Activated CD8-positive, alpha-beta T cell treated with anti-CD3 and anti-CD28 coated beads, Interleukin-2, amount 10 ng/mL, durations not matched to agents 7 days and 5 days (primary cell): Measurements from ENCODE around the gene RASL11B. TPM values are rescaled to one million over a fixed set of nuclear protein-coding genes. Genes with fewer than 3 reads are reported as not detected.

Experiments
- ATAC-seq: fragments of 150-1000 bp; cut with Tn5 transposase; one replicate; pipeline ENCODE4 v1.10.0; 2021; ENCODE audit warnings: moderate library complexity
- CTCF ChIA-PET: fragments of 350-600 bp; sonication (Branson Sonifier 250); formaldehyde crosslinking; loops from one replicate; lab custom pipeline; 2021; ENCODE audit warnings: antibody characterized with exemption; lab: Charles Lee
- POLR2A ChIA-PET: fragments of 350-600 bp; sonication (Branson Sonifier 250); formaldehyde crosslinking; loops from one replicate; lab custom pipeline; 2021; ENCODE audit warnings: antibody characterized with exemption; lab: Charles Lee
- DNase-seq: peaks from one replicate; pipeline ENCODE4 v3.0.0-alpha.2; 2020
- H3K27ac Mint-ChIP-seq: one replicate; pipeline ENCODE4 v1.8.0; 2021; ENCODE audit warnings: mild to moderate bottlenecking, mixed read lengths
- H3K27me3 Mint-ChIP-seq: one replicate; pipeline ENCODE4 v1.8.0; 2021; ENCODE audit warnings: low read depth, mixed read lengths
- H3K36me3 Mint-ChIP-seq: one replicate; pipeline ENCODE4 v1.8.0; 2021; ENCODE audit warnings: low read depth, mixed read lengths
- H3K4me1 Mint-ChIP-seq: one replicate; pipeline ENCODE4 v1.8.0; 2021; ENCODE audit warnings: low read depth, mixed read lengths
- H3K4me3 Mint-ChIP-seq: one replicate; pipeline ENCODE4 v1.8.0; 2021; ENCODE audit warnings: mild to moderate bottlenecking, mixed read lengths
- H3K9me3 Mint-ChIP-seq: one replicate; pipeline ENCODE4 v1.8.0; 2022; ENCODE audit warnings: mixed read lengths; ENCODE audit not compliant: insufficient read depth
- total RNA-seq, 2 experiments: library from RNA; stranded (reverse); gene quantifications; one replicate each; pipeline ENCODE4 v1.2.3, GENCODE V29; 2021

The RASL11B gene
- total RNA-seq, 2 experiments from 2014 or later = 0.13 TPM; not detected in 1

- POLR2A ChIA-PET = interaction anchor here (0.8 kb wide), 1 partner anchor 152 kb away, joined by 3 read pairs; no protein-coding TSS in a partner anchor
- DNase-seq = no peak
- peaks cover 22% of the 10 kb centered on the region for H3K27me3 Mint-ChIP-seq
- CTCF ChIA-PET = no interaction called here
- H3K36me3 Mint-ChIP-seq = no peaks in the 10 kb centered on the region
- no peak overlapping the region for H3K4me3 Mint-ChIP-seq
- peaks cover 6% of the 10 kb centered on the region for H3K4me1 Mint-ChIP-seq
- H3K9me3 Mint-ChIP-seq = no peaks in the 10 kb centered on the region
- H3K27ac Mint-ChIP-seq = no peak overlapping the region
- ATAC-seq = no peak
Observed at GRCh38 chr4:52865300-52865699, 3.2 kb downstream of the RASL11B start.

DNA sequence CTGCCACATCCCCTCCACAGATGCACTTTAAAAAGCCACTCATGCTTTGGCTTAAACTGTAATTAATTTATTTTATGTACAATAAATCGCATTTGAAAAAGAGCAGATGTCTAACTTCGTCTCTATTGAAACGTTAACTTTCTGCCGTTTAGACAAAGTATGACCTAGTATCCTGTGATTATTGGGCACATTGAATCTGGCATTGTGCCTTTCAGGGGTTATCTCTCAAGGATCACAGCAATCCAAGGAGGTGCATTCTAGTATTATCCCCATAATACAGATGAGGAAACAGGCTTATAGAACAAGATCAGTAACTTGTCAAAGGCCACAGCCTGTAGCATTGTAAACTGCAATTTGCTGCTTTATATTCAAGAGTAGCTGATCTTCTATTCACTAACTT is 4.6 kb downstream of the RASL11B start:
- ATAC-seq (no peak), DNase-seq (no peak)
- Mint-ChIP-seq H3K4me3 (no peak overlapping the region), H3K27ac (no peak overlapping the region), H3K27me3 (peaks cover 10% of the 10 kb centered on the region), H3K9me3 (no peaks in the 10 kb centered on the region), H3K36me3 (peaks cover 3% of the 10 kb centered on the region), H3K4me1 (peaks cover under 1% of the 10 kb centered on the region)
- POLR2A ChIA-PET = no interaction called here
- CTCF ChIA-PET = interaction anchor here (1.7 kb wide), 1 partner anchor 45 kb away, joined by 5 read pairs; no protein-coding TSS in a partner anchor

- POLR2A ChIA-PET = no interaction called here
- Mint-ChIP-seq H3K4me3 (no peak overlapping the region), H3K27ac (no peak overlapping the region), H3K27me3 (peaks cover 9% of the 10 kb centered on the region), H3K9me3 (no peaks in the 10 kb centered on the region), H3K36me3 (peaks cover 3% of the 10 kb centered on the region), H3K4me1 (no peaks in the 10 kb centered on the region)
- CTCF ChIA-PET = interaction anchor here (1.7 kb wide), 1 partner anchor 45 kb away, joined by 5 read pairs; no protein-coding TSS in a partner anchor
- ATAC-seq (no peak), DNase-seq (no peak)
Observed at GRCh38 chr4:52867163-52867562, 5.0 kb downstream of the RASL11B start.

DNA sequence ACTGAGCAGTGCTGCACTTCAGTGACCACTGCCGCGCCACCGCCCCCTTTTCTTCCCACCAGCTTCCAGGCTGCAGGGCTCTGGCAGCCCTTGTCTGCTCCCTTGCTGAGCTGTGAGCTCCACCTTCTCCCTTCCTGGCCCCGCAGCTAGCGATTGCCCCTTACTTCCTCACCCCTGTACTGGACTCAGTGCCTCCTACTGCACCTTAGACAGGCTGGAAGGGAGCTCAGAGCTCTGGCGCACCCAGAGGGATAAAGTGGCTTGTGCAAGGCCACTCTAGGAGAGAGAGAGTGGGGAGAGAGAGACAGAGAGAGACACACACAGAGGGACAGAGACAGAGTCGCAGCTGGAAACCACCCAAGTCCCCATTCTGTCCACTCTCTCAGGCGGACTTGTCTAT is 6.0 kb downstream of the RASL11B start:
- H3K27ac Mint-ChIP-seq = no peak overlapping the region
- no peak overlapping the region for H3K4me3 Mint-ChIP-seq
- H3K27me3 Mint-ChIP-seq = peaks cover 8% of the 10 kb centered on the region
- CTCF ChIA-PET = interaction anchor here (1.7 kb wide), 1 partner anchor 44 kb away, joined by 5 read pairs; no protein-coding TSS in a partner anchor
- ATAC-seq = no peak
- no peak for DNase-seq
- H3K9me3 Mint-ChIP-seq = no peaks in the 10 kb centered on the region
- no peaks in the 10 kb centered on the region for H3K4me1 Mint-ChIP-seq
- peaks cover 5% of the 10 kb centered on the region for H3K36me3 Mint-ChIP-seq
- POLR2A ChIA-PET = no interaction called here

DNA sequence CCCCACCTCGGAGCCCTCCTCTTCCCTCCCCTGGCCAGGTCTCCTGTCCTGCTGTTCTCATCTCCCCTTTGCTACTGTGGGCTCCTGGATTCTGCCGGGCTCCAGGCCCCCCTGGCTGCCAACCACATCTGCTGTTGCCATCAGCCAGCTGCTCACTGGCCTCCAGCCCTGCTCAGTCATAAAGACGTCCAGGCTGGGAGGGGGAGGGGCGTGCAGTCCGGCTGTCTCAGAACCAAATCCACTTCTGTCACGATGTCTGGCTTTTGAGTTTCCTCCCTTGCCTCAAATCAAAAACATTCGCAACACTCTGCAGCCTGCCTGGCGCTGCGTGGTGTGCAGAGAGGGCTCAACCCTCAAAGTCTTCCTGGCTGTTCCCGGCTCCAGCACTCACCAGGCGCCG is 7.1 kb downstream of the RASL11B start:
- Mint-ChIP-seq H3K36me3 (peaks cover 8% of the 10 kb centered on the region), H3K4me1 (no peaks in the 10 kb centered on the region), H3K4me3 (no peak overlapping the region), H3K27ac (no peak overlapping the region), H3K27me3 (peaks cover 2% of the 10 kb centered on the region), H3K9me3 (no peaks in the 10 kb centered on the region)
- ChIA-PET CTCF (no interaction called here), POLR2A (no interaction called here)
- ATAC-seq (no peak), DNase-seq (no peak)

- ATAC-seq = no peak
- no peaks in the 10 kb centered on the region for H3K9me3 Mint-ChIP-seq
- no peak overlapping the region for H3K27ac Mint-ChIP-seq
- H3K4me3 Mint-ChIP-seq = no peak overlapping the region
- CTCF ChIA-PET = no interaction called here
- POLR2A ChIA-PET = no interaction called here
- DNase-seq = no peak
- H3K4me1 Mint-ChIP-seq = no peaks in the 10 kb centered on the region
- peaks cover 8% of the 10 kb centered on the region for H3K36me3 Mint-ChIP-seq
- peaks cover 2% of the 10 kb centered on the region for H3K27me3 Mint-ChIP-seq
Observed at GRCh38 chr4:52869656-52870055, 7.5 kb downstream of the RASL11B start.

- Mint-ChIP-seq H3K27ac (no peak overlapping the region), H3K4me3 (no peak overlapping the region), H3K9me3 (no peaks in the 10 kb centered on the region), H3K36me3 (peaks cover 8% of the 10 kb centered on the region), H3K27me3 (no peaks in the 10 kb centered on the region), H3K4me1 (no peaks in the 10 kb centered on the region)
- CTCF ChIA-PET = no interaction called here
- POLR2A ChIA-PET = no interaction called here
- DNase-seq (no peak), ATAC-seq (no peak)
Observed at GRCh38 chr4:52870225-52870624, 8.1 kb downstream of the RASL11B start.

DNA sequence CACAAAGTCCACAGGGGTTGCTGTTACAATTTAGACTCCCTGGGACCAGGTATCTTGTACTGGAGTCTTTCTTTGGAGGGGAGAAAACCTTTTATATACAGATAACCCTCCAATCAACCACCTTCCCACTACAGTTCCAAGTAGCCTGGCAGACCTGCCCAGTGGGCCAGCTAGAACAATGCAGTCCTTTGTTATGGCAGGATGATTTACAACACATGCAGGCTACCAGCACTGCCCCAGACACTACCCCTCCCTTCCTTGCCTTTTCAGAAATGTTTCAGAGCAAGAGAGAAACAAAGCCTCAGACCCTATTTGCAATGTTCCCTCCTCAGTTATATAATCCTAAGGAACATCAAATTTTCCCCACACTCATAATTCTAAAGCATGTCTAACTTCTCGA is 11.1 kb downstream of the RASL11B start:
- DNase-seq = no peak
- Mint-ChIP-seq H3K9me3 (no peaks in the 10 kb centered on the region), H3K4me1 (peaks cover 9% of the 10 kb centered on the region), H3K27ac (no peak overlapping the region), H3K36me3 (peaks cover 8% of the 10 kb centered on the region), H3K27me3 (no peaks in the 10 kb centered on the region), H3K4me3 (no peak overlapping the region)
- CTCF ChIA-PET = no interaction called here
- POLR2A ChIA-PET = no interaction called here
- no peak for ATAC-seq

DNA sequence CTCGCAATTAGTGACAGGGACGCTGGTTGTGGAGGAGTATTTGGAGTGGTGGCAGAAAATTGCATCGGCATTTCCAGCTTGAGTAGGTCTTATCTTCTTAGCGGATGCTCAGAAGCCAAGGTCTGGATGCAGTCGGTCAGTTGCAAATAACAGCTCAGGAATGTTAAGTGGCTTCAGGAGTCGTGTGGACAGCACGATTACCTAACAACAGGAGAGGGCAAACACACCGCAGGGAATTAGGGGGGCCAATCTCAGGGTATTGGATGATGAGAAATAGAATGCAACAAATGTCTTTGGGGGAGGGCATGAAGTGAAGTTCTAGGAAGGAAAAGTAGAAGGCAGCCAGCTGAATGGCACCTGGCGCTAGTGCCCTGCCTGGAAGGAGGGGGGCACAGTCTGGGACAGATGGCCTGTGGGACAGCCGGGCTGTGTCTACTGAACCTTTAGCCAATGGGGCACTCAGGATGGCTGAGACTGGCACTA is 11.8 kb downstream of the RASL11B start:
- DNase-seq = no peak
- no peaks in the 10 kb centered on the region for H3K27me3 Mint-ChIP-seq
- H3K36me3 Mint-ChIP-seq = peaks cover 8% of the 10 kb centered on the region
- no peak overlapping the region for H3K4me3 Mint-ChIP-seq
- CTCF ChIA-PET = no interaction called here
- H3K27ac Mint-ChIP-seq = no peak overlapping the region
- no peak for ATAC-seq
- H3K4me1 Mint-ChIP-seq = peaks cover 9% of the 10 kb centered on the region
- H3K9me3 Mint-ChIP-seq = no peaks in the 10 kb centered on the region
- POLR2A ChIA-PET = no interaction called here

- Mint-ChIP-seq H3K27me3 (no peaks in the 10 kb centered on the region), H3K36me3 (peaks cover 8% of the 10 kb centered on the region), H3K27ac (no peak overlapping the region), H3K9me3 (no peaks in the 10 kb centered on the region), H3K4me3 (no peak overlapping the region), H3K4me1 (peaks cover 9% of the 10 kb centered on the region)
- no peak for DNase-seq
- no peak for ATAC-seq
- POLR2A ChIA-PET = no interaction called here
- CTCF ChIA-PET = no interaction called here
Observed at GRCh38 chr4:52874948-52875347, 12.8 kb downstream of the RASL11B start.

- ATAC-seq = no peak
- peaks cover 13% of the 10 kb centered on the region for H3K4me1 Mint-ChIP-seq
- ChIA-PET POLR2A (no interaction called here), CTCF (no interaction called here)
- H3K36me3 Mint-ChIP-seq = peaks cover 8% of the 10 kb centered on the region
- H3K27ac Mint-ChIP-seq = no peak overlapping the region
- H3K27me3 Mint-ChIP-seq = no peaks in the 10 kb centered on the region
- DNase-seq = no peak
- H3K4me3 Mint-ChIP-seq = no peak overlapping the region
- no peaks in the 10 kb centered on the region for H3K9me3 Mint-ChIP-seq
Observed at GRCh38 chr4:52876069-52876468, 14.0 kb downstream of the RASL11B start.

- no peak overlapping the region for H3K4me3 Mint-ChIP-seq
- H3K27me3 Mint-ChIP-seq = no peaks in the 10 kb centered on the region
- POLR2A ChIA-PET = no interaction called here
- H3K4me1 Mint-ChIP-seq = peaks cover 17% of the 10 kb centered on the region
- CTCF ChIA-PET = no interaction called here
- ATAC-seq (no peak), DNase-seq (no peak)
- no peak overlapping the region for H3K27ac Mint-ChIP-seq
- no peaks in the 10 kb centered on the region for H3K9me3 Mint-ChIP-seq
- peaks cover 5% of the 10 kb centered on the region for H3K36me3 Mint-ChIP-seq
Observed at GRCh38 chr4:52877036-52877435, 14.9 kb downstream of the RASL11B start.

DNA sequence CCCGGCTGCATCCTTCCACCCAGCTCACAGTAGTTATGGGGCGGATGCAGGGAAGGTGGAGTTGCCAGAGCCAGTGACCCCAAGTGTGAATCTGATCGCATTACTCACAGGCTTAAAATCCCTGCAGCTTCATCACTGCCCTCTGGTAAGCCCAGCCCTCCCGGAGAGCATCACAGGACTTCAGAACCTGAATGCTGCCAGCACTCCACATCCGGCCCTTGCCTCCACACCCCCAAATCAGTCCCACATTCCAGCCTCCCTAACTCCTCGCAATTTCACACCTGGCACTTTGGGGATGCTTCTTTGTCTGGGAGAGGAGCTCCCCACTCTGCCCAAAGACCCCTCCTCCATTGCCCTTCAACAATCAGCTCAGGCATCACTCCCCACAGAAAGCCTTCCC is 15.6 kb downstream of the RASL11B start:
- no peak overlapping the region for H3K27ac Mint-ChIP-seq
- H3K9me3 Mint-ChIP-seq = no peaks in the 10 kb centered on the region
- no peaks in the 10 kb centered on the region for H3K27me3 Mint-ChIP-seq
- ATAC-seq (no peak), DNase-seq (no peak)
- H3K4me1 Mint-ChIP-seq = peaks cover 17% of the 10 kb centered on the region
- no peak overlapping the region for H3K4me3 Mint-ChIP-seq
- peaks cover 4% of the 10 kb centered on the region for H3K36me3 Mint-ChIP-seq
- CTCF ChIA-PET = interaction anchor here (0.7 kb wide), 1 partner anchor 17 kb away, joined by 3 read pairs; no protein-coding TSS in a partner anchor
- POLR2A ChIA-PET = no interaction called here
